Hepatocyte (in vitro differentiated cells): ENCODE measurements around the gene NUDT16L1. TPM values are rescaled to one million over a fixed set of nuclear protein-coding genes. Genes with fewer than 3 reads are reported as not detected.

Experiments used
- DNase-seq: peaks from one replicate; pipeline ENCODE4 v3.0.0-alpha.2; 2016; ENCODE audit warnings: low spot score
- H2AFZ ChIP-seq: fragments of 200-600 bp; sonication (generic); 2 replicates; pipeline ENCODE4 v1.6.0; 2016; ENCODE audit warnings: antibody characterized with exemption, mild to moderate bottlenecking
- H3K27ac ChIP-seq: fragments of 200-600 bp; sonication (generic); 2 replicates; pipeline ENCODE4 v1.5.1; 2016; ENCODE audit warnings: mild to moderate bottlenecking
- H3K27me3 ChIP-seq: fragments of 200-600 bp; sonication (generic); 2 replicates; pipeline ENCODE4 v1.6.1; 2016
- H3K36me3 ChIP-seq: fragments of 200-600 bp; sonication (generic); replicated peaks from 2 replicates; pipeline ENCODE4 v1.5.1; 2016; ENCODE audit warnings: low read depth; ENCODE audit not compliant: insufficient read depth
- H3K4me1 ChIP-seq: fragments of 200-600 bp; sonication (generic); 2 replicates; pipeline ENCODE4 v1.5.1; 2016; ENCODE audit warnings: mild to moderate bottlenecking, moderate library complexity; ENCODE audit not compliant: insufficient read depth
- H3K4me2 ChIP-seq: fragments of 200-600 bp; sonication (generic); 2 replicates; pipeline ENCODE4 v1.6.0; 2016
- H3K4me3 ChIP-seq: fragments of 200-600 bp; sonication (generic); 2 replicates; pipeline ENCODE4 v1.5.1; 2016; ENCODE audit warnings: mild to moderate bottlenecking
- H3K79me2 ChIP-seq: fragments of 200-600 bp; sonication (generic); 2 replicates; pipeline ENCODE4 v1.6.0; 2017; ENCODE audit warnings: mild to moderate bottlenecking
- H3K9me2 ChIP-seq: fragments of 200-600 bp; sonication (generic); replicated peaks from 2 replicates; pipeline ENCODE4 v1.6.0; 2017; ENCODE audit warnings: mild to moderate bottlenecking; ENCODE audit not compliant: insufficient read depth
- H3K9me3 ChIP-seq: fragments of 200-600 bp; sonication (generic); 2 replicates; pipeline ENCODE4 v1.5.1; 2016; ENCODE audit warnings: low read depth, mild to moderate bottlenecking
- H4K20me1 ChIP-seq: fragments of 200-600 bp; sonication (generic); 2 replicates; pipeline ENCODE4 v1.6.0; 2016; ENCODE audit warnings: mild to moderate bottlenecking; ENCODE audit not compliant: insufficient read depth, poor library complexity, severe bottlenecking
- EZH2 ChIP-seq: fragments of 200-600 bp; sonication (generic); IDR thresholded peaks from 2 replicates; pipeline ENCODE4 v1.6.1; 2016; ENCODE audit warnings: antibody characterized with exemption, mild to moderate bottlenecking, borderline replicate concordance
- EZH2phosphoT487 ChIP-seq: fragments of 200-600 bp; sonication (generic); IDR thresholded peaks from one replicate; pipeline ENCODE4 v1.6.1; 2018; ENCODE audit warnings: antibody characterized with exemption, mild to moderate bottlenecking, low read depth, moderate library complexity; ENCODE audit not compliant: unreplicated experiment, severe bottlenecking
- WGBS: methylation state at CpG from one replicate; pipeline ENCODE4 v1.1.6; 2016; ENCODE audit warnings: low lambda C conversion rate; ENCODE audit errors: missing lambda C conversion rate; 5-methylcytosine and 5-hydroxymethylcytosine counted together
- polyA plus RNA-seq: library from polyadenylated mRNA; unstranded; fragments of >200 nt; fragmentation: Nextera tagmentation; extraction: Ambion mirVana; gene quantifications from 2 replicates; pipeline ENCODE4 v1.2.1, GENCODE V29; 2016
- total RNA-seq: library from RNA; depleted of rRNA; stranded (reverse); fragments of >200 nt; gene quantifications from 2 replicates; pipeline ENCODE4 v1.2.3, GENCODE V29; 2014
- TF ChIP-seq, protein P1 (sequence below): fragments of 200-600 bp; sonication (generic); IDR thresholded peaks from 2 replicates; pipeline ENCODE4 v1.5.1; 2016; ENCODE audit warnings: antibody characterized with exemption, mild to moderate bottlenecking; ENCODE audit not compliant: poor library complexity

Gene NUDT16L1
- total and polyA plus RNA-seq, 2 experiments from 2014 or later: 54.8 to 80.5 TPM

DNA sequence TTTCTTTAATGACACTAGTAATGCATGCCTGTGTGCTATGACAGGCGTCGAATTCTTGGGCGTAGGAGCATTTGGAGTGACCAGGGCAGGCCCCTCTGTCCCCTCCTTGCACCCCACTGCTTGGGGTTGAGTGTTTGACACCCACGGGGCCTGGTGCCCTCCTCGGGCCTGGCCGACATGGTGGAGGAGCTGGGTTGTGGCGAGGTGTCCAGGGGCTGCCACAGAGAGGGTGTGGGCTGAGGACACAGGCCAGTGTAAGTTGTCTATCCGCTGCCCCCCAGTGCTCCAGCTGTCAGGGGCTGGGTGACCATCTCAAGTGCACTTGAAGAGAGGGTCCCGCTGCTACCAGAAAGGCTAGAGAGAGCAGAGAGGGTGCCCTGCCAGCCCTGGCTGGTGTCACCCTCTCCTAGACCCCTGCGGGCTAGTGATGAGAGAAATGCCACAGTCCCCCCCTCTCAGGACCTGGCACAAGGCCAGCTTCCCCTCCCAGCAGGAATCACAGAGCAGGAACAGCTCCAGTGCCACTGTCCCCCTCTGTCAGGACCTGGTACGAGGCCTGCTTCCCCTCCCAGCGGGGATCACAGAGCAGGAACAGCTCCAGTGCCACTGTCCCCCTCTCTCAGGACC, 38.3 kb upstream of the NUDT16L1 start:
- 95% methylated on average over 11 of the region's 12 CpGs for WGBS
- peak overlapping the region; percentile 95 for H3K27ac ChIP-seq

DNA sequence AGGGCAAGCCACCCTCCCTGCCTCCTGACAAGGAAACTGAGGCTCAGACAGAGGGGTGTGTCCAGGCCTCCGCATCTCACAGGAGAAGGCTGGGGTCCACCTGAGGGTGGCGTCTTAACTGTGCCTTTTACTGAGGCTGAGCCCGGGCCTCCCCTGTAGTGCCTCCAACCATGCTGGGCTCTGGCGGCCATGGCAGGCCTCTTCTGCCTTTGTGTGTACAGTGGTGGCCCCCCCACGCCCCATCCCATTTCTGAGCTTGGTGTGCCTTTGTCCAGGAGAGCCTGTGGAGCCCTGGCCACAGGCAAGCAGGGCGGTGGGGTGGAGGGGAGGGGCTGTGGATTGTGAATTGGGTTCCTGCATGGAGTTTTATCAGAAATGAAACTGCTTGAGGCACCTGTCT, 37.6 kb upstream of the NUDT16L1 start:
- H3K36me3 ChIP-seq: no peaks in the 10 kb centered on the region
- DNase-seq: no peak
- no peaks in the 10 kb centered on the region for H4K20me1 ChIP-seq
- peaks cover 16% of the 10 kb centered on the region for H3K79me2 ChIP-seq
- no peak overlapping the region for H3K4me3 ChIP-seq
- H2AFZ ChIP-seq: no peak overlapping the region
- H3K4me2 ChIP-seq: no peak overlapping the region
- H3K9me2 ChIP-seq: no peaks in the 10 kb centered on the region
- H3K27ac ChIP-seq: peak overlapping the region; percentile 95
- H3K9me3 ChIP-seq: no peaks in the 10 kb centered on the region
- peaks cover 24% of the 10 kb centered on the region for H3K4me1 ChIP-seq
- WGBS: 98% methylated on average over 6 of the region's 6 CpGs
- TF ChIP-seq EZH2: no peak
- TF ChIP-seq, protein P1, sequence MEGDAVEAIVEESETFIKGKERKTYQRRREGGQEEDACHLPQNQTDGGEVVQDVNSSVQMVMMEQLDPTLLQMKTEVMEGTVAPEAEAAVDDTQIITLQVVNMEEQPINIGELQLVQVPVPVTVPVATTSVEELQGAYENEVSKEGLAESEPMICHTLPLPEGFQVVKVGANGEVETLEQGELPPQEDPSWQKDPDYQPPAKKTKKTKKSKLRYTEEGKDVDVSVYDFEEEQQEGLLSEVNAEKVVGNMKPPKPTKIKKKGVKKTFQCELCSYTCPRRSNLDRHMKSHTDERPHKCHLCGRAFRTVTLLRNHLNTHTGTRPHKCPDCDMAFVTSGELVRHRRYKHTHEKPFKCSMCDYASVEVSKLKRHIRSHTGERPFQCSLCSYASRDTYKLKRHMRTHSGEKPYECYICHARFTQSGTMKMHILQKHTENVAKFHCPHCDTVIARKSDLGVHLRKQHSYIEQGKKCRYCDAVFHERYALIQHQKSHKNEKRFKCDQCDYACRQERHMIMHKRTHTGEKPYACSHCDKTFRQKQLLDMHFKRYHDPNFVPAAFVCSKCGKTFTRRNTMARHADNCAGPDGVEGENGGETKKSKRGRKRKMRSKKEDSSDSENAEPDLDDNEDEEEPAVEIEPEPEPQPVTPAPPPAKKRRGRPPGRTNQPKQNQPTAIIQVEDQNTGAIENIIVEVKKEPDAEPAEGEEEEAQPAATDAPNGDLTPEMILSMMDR: no peak
- TF ChIP-seq EZH2phosphoT487: no peak
- no peaks in the 10 kb centered on the region for H3K27me3 ChIP-seq

More for the DNA sequence above, 38.3 kb upstream of the NUDT16L1 start:
- Histone ChIP-seq H3K4me3 (no peak overlapping the region), H2AFZ (no peak overlapping the region), H4K20me1 (no peaks in the 10 kb centered on the region), H3K79me2 (peaks cover 21% of the 10 kb centered on the region), H3K27me3 (no peaks in the 10 kb centered on the region), H3K9me2 (no peaks in the 10 kb centered on the region), H3K4me1 (peaks cover 24% of the 10 kb centered on the region), H3K36me3 (no peaks in the 10 kb centered on the region), H3K4me2 (no peak overlapping the region), H3K9me3 (no peaks in the 10 kb centered on the region)
- no peak for DNase-seq
- TF ChIP-seq, protein P1: no peak

DNA sequence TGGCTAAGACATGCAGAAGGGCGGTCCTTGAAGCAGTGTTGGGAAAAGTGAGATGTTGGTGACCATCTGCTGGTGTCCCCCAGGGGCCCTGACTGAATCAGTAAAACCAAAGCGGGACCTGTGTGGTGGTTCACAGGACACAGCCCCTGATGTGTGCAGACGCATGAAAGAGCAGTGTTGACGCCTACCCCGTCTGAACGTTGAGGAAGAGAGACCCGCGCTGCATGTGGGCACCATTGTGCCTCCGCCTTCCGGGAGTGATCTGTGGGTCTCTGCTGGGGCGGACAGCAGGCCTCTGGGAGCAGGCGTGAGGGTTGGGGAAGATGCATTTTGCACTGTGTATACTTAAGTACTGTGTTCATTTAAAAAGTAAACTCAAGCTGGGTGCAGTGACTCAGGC, 37.1 kb upstream of the NUDT16L1 start:
- peaks cover 24% of the 10 kb centered on the region for H3K4me1 ChIP-seq
- no peaks in the 10 kb centered on the region for H3K9me2 ChIP-seq
- no peaks in the 10 kb centered on the region for H3K9me3 ChIP-seq
- H3K4me2 ChIP-seq: no peak overlapping the region
- no peaks in the 10 kb centered on the region for H4K20me1 ChIP-seq
- no peaks in the 10 kb centered on the region for H3K27me3 ChIP-seq
- TF ChIP-seq EZH2: no peak
- TF ChIP-seq EZH2phosphoT487: no peak
- TF ChIP-seq, protein P1: no peak
- H3K36me3 ChIP-seq: no peaks in the 10 kb centered on the region
- WGBS: 95% methylated on average over 12 of the region's 12 CpGs
- no peak overlapping the region for H2AFZ ChIP-seq
- no peak overlapping the region for H3K4me3 ChIP-seq
- peaks cover 18% of the 10 kb centered on the region for H3K79me2 ChIP-seq
- no peak overlapping the region for H3K27ac ChIP-seq
- no peak for DNase-seq
